Psoas muscle (tissue), 8 donors: ENCODE results near the gene GLRA3. TPM values are rescaled to one million over a fixed set of nuclear protein-coding genes. Genes with fewer than 3 reads are reported as not detected.

Experiments used
- ATAC-seq, 4 donors: fragments of 200-7000 bp; cut with Tn5 transposase; one replicate each; pipeline ENCODE4 v1.9.1; 2020; ENCODE audit warnings: moderate library complexity in 3 of 4, mild to moderate bottlenecking in 2 of 4
- DNase-seq, 2 donors: peaks; one replicate each; pipeline ENCODE4 v3.0.0-alpha.2; 2020
- H3K27ac ChIP-seq: fragments of 200-600 bp; one replicate; pipeline ENCODE4 v1.8.0; 2022
- H3K27me3 ChIP-seq, 3 donors: fragments of 200-600 bp in 1 of 3; one replicate each; pipeline versions ENCODE4 v1.6.1 to v1.8.0; 2013 to 2022; ENCODE audit warnings: low read length in 2 of 3, mild to moderate bottlenecking in 2 of 3, moderate library complexity in 1 of 3; ENCODE audit not compliant: insufficient read depth in 3 of 3
- H3K36me3 ChIP-seq, 2 donors: fragments of 200-600 bp in 1 of 2; one replicate each; pipeline versions ENCODE4 v1.6.1 to v1.8.0; 2013 to 2022; ENCODE audit warnings: low read depth in 1 of 2, mild to moderate bottlenecking in 1 of 2, moderate library complexity in 1 of 2; ENCODE audit not compliant: insufficient read depth in 1 of 2
- H3K4me1 ChIP-seq: fragments of 200-600 bp; one replicate; pipeline ENCODE4 v1.8.0; 2022
- H3K4me3 ChIP-seq: fragments of 200-600 bp; one replicate; pipeline ENCODE4 v1.8.0; 2022; ENCODE audit warnings: mild to moderate bottlenecking
- H3K9me3 ChIP-seq: fragments of 200-600 bp; one replicate; pipeline ENCODE4 v1.8.0; 2022
- CTCF ChIP-seq: fragments of 200-600 bp; IDR thresholded peaks from one replicate; pipeline ENCODE4 v1.8.0; 2022; ENCODE audit warnings: antibody characterized with exemption
- WGBS, 3 donors: extraction: QIAGEN DNeasy Blood & Tissue Kit; methylation state at CpG; one replicate each; pipeline versions ENCODE4 v1.1.6 to v1.1.7; 2013; 5-methylcytosine and 5-hydroxymethylcytosine counted together
- intact Hi-C, 2 donors: fragments of 100-400 bp; cut with DNase I; formaldehyde crosslinking; loops; one replicate each; pipeline versions ENCODE4 v1.11.0 to v1.14.2; 2022
- polyA plus RNA-seq, 3 donors: library from polyadenylated mRNA; stranded (reverse); fragments of 200-250 nt; gene quantifications; one replicate each; pipeline ENCODE4 v1.2.3, GENCODE V29; 2013
- total RNA-seq, 4 donors: library from RNA; stranded (reverse); fragmentation: NEBNext Ultra II Directional in 2 of 4; extraction: Animal tissue kit (Norgen Biotek cat#: 25700) in 2 of 4; gene quantifications; one replicate each; pipeline versions ENCODE4 v1.2.1 to v1.2.4, GENCODE V29; 2021 to 2023
- donor health status: healthy with polysubstance abuse.
- donor health status: DM: no; HTN: no; CAD: no; lungs with moderate emphysema.
- donor health status: Bipolar disorder and iron deficiency.
- donor health status: healthy.
- donor health status: DM: yes; HTN: yes; CAD: no.
- donor health status: DM: no; HTN: no; CAD: no.
- donor health status: DM: no; HTN: no; CAD: no.
- donor health status: DM: yes; HTN: yes; CAD: no.

The GLRA3 gene
- total and polyA plus RNA-seq, 7 donors: under 0.01 to 0.73 TPM; not detected in 5

- Histone ChIP-seq H3K4me3 (no peak overlapping the region), H3K27ac (no peak overlapping the region), H3K36me3 (no peaks in the 10 kb centered on the region), H3K9me3 (no peaks in the 10 kb centered on the region), H3K4me1 (no peaks in the 10 kb centered on the region), H3K27me3 (no peaks in the 10 kb centered on the region)
- intact Hi-C loops: no loop called here
- ATAC-seq (no peak), DNase-seq (no peak)
- 30 to 41% (median 31%) methylated on average over 3 of the region's 3 CpGs for WGBS, 3 donors
- TF ChIP-seq CTCF: no peak
These were observed 119.5 kb downstream of the GLRA3 start for GRCh38 chr4:174709526-174709925.

- WGBS, 3 donors: 57 to 76% (median 66%) methylated on average over 3 of the region's 3 CpGs
- no peak for TF ChIP-seq CTCF
- no peak for ATAC-seq
- intact Hi-C loops: no loop called here
- Histone ChIP-seq H3K4me1 (no peaks in the 10 kb centered on the region), H3K4me3 (no peak overlapping the region), H3K27me3 (no peaks in the 10 kb centered on the region), H3K36me3 (no peaks in the 10 kb centered on the region), H3K9me3 (no peaks in the 10 kb centered on the region), H3K27ac (no peak overlapping the region)
- DNase-seq: no peak
These were observed 120.7 kb downstream of the GLRA3 start for GRCh38 chr4:174708381-174708780.

GRCh38 chr4:174707902-174708301 is 121.1 kb downstream of the GLRA3 start:
- Histone ChIP-seq H3K27me3 (no peaks in the 10 kb centered on the region), H3K4me1 (no peaks in the 10 kb centered on the region), H3K36me3 (no peaks in the 10 kb centered on the region), H3K9me3 (no peaks in the 10 kb centered on the region), H3K4me3 (no peak overlapping the region), H3K27ac (no peak overlapping the region)
- 73 to 83% (median 73%) methylated on average over 2 of the region's 2 CpGs for WGBS, 3 donors
- no peak for TF ChIP-seq CTCF
- intact Hi-C loops: no loop called here
- no peak for ATAC-seq
- no peak for DNase-seq

- H3K4me1 ChIP-seq: no peaks in the 10 kb centered on the region
- TF ChIP-seq CTCF: no peak
- no peak for ATAC-seq
These were observed 121.9 kb downstream of the GLRA3 start for GRCh38 chr4:174707051-174707676.

GRCh38 chr4:174702979-174703478 is 126.0 kb downstream of the GLRA3 start:
- intact Hi-C loops: no loop called here
- WGBS, 3 donors: 71 to 85% (median 81%) methylated on average over 1 of the region's 1 CpG
- no peaks in the 10 kb centered on the region for H3K27me3 ChIP-seq

More at GRCh38 chr4:174707051-174707676, 121.9 kb downstream of the GLRA3 start:
- no peaks in the 10 kb centered on the region for H3K36me3 ChIP-seq
- intact Hi-C loops: no loop called here
- H3K4me3 ChIP-seq: no peak overlapping the region
- DNase-seq: no peak
- H3K27ac ChIP-seq: no peak overlapping the region
- H3K27me3 ChIP-seq: no peaks in the 10 kb centered on the region
- WGBS, 3 donors: 60 to 71% (median 63%) methylated on average over 4 of the region's 4 CpGs
- no peaks in the 10 kb centered on the region for H3K9me3 ChIP-seq

More at GRCh38 chr4:174702979-174703478, 126.0 kb downstream of the GLRA3 start:
- H3K4me1 ChIP-seq: no peaks in the 10 kb centered on the region
- no peak for TF ChIP-seq CTCF
- no peak overlapping the region for H3K4me3 ChIP-seq
- H3K27ac ChIP-seq: no peak overlapping the region
- no peaks in the 10 kb centered on the region for H3K9me3 ChIP-seq
- H3K36me3 ChIP-seq: no peaks in the 10 kb centered on the region
- no peak for DNase-seq
- no peak for ATAC-seq
